Middle frontal gyrus (tissue), 1 donor: ENCODE results near the gene XPC.

Source experiments
- DNase-seq: peaks from one replicate; pipeline ENCODE4 v3.0.0-alpha.2; 2015; ENCODE audit warnings: low spot score; ENCODE audit errors: extremely low spot score

The XPC gene

GRCh38 chr3:14170531-14171159, 7.8 kb downstream of the XPC start:
- no peak for DNase-seq

DNA sequence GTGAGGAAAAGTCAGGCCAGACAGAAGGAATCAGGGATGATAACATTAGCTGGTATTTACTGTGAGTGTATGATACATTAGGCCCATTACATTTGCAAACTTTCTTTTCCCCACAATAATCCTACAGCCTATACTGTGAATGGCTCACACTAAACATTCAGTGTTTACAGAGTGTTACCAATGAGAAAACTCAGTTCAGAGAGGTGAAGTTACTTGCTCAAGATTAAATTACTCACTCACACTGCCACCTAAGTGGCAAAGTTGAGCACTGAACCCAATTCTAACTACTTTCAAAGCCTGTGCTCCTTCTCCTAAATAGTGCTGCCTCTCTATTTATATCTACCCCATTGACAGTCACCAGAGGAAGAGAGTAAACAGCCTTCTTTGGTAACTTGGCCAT, 8.5 kb downstream of the XPC start:
- no peak for DNase-seq

DNA sequence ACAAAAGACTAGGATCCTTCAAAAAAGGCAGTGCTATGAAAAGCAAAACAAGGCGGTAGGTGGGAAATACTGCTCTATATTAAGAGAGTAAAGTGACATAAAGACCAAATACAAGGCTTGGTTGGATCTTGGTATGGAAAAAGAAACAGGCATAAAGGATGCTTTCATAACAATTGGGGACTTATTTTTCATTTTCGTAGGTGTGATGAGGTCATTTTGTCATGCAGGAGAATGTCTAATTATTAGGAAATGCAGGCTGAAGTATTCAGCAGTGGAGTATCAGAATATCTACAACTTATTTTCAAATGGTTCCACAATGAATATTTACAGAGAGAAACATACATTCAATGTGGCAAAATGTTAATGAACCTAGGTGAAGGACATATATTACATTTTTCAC, 9.0 kb downstream of the XPC start:
- no peak for DNase-seq

- no peak for DNase-seq
Measured at GRCh38 chr3:14166877-14167603, 11.4 kb downstream of the XPC start.

DNA sequence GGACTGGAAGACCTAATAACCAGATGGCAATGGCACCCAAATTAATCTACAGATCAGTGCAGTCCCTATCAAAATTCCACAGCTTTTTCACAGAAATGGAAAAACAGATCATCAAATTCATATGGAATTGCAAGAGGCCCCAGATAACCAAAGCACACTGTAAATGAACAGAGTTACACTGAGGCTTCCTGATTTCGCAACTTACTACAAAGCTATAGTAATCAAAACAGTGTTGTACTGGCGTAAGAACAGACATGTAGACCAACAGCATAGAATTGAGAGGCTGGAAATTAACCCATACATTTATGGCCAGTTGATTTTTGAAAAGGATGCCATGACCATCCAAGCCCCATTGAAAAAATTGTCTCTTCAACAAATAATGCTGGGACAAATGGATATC, 16.2 kb downstream of the XPC start:
- DNase-seq: no peak

- DNase-seq: no peak
Measured at GRCh38 chr3:14161282-14161681, 17.1 kb downstream of the XPC start.

- DNase-seq: no peak
Measured at GRCh38 chr3:14159426-14159825, 19.0 kb downstream of the XPC start.

GRCh38 chr3:14158370-14158769, 20.0 kb downstream of the XPC start:
- DNase-seq: no peak

GRCh38 chr3:14157951-14158350, 20.4 kb downstream of the XPC start:
- DNase-seq: no peak

GRCh38 chr3:14156843-14157561, 21.4 kb downstream of the XPC start:
- DNase-seq: no peak

GRCh38 chr3:14156201-14156600, 22.2 kb downstream of the XPC start:
- DNase-seq: no peak

DNA sequence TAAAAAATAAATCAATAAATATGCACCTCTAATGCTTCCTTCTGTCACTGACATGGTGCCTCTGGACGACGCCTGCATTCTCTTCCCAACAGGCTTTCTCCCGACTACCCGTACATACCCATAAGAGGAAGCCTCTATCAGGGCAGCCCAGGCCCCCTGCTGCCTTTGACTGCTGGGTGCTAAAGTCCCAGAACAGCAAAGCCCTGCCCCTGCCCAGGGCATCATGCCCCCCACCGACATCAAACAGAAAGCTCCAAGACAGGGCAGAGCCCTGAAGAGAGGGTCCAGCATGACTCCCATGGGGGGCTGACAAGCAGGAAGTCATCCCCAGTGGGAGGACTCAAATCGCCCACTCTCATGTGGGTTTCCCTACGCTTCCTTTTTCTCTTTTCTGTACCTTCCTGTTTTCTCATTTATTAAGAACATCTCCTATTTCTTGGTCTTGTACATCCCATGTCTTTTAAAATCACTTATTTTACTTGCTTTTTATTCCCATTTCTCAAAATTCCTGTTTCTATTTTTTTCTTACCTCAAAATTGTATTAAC, 23.4 kb downstream of the XPC start:
- no peak for DNase-seq

GRCh38 chr3:14154276-14154675, 24.1 kb downstream of the XPC start:
- DNase-seq: no peak

DNA sequence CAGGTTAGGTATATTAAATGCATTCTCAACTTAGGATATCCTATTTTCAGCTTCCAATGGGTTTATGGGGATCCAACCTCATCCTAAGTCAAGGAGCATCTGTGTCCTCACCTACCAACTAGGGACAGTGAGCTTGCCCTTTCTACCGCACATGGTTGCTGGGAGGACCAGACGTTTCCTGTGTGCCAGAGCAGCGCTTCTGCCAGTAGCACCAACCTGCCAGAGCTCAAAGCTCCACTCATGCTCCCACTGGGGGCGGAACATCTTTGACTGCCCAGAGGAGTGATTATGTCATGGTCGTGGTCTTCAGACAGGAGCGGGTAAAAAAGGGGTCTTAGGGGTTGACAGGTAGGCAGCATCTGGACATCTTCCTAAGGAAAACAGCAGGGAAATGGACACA, 24.7 kb downstream of the XPC start:
- DNase-seq: no peak

DNA sequence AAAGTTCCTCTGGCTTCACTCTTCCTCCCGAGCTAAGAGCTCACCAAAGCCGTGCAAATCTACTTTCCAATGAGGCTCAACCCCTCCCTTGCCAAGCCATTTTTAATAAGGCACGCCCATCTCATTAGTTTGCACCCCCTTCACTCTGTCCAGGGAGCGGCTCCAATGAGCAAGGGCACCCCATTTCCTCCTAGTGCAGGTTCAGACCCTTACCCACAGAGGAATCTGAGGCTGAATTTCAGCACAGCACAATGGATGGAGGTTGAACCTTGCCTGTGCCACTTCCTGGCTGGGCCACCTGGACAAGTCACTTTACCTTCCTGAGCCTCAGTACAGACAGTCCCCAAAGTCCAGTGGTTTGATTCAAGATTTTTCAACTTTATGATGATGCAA, 25.4 kb downstream of the XPC start:
- no peak for DNase-seq

DNA sequence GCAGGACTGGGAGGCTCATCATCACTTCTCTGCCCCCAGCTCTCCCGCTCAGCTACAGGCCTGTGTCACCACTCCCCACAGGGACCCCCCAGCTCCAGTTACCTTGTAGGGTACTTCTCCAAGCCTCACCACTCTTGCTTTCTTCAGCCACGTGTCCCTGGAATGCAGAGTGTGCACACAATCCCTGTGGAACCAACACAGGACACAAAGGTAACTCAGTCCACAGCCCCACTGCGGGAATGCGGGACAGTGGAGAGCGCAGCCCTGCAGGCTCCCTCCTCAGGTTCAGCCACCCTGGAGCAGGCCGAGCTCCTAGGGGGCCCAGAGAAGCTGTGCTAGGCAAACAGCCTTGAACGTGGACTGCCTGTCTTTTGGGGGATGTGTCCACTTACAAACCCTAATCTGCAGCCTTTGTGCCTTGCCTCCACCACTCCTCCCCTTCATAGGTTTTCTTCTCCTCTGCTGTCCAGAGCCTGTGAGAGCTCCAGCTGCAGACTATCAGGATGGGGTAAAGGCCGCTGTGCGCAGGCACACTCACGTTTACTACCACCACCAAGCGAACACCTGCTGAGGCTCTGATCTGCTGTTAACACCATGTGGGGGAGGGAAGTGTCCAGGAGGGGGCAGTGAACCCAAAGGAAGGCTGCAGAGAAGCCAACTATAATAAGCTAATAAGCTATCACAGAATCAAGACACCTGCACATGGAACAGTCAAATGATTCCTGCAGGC, 26.0 kb downstream of the XPC start:
- DNase-seq: no peak

DNA sequence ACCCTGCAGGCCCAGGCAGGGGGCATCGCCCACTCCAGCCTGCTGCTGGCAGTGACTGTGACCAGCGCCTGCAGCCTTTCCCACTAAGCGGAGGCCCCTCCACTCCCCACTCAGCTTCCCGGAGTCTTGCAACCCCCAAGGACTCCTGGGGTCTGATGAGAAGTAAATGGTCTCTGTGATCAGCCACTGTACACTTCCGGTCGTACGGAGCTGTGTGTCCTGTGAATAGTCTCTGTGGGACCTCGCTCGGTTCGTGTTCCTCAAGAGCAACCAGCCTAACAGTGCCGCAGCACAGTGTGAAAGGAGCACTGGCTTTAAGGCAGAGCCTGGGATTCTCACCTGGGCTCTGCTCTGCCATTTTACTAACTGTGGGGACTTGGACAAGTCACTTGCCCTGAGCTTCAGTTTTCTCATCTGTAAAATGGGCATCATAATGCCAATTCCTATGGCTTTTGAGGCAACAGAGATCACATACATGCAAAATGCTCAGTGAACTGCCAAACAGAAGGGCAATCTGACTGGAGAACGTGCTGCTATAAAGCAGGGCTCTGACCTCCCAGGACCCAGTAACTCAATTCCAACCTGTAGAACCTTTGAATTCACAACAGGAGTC, 26.8 kb downstream of the XPC start:
- no peak for DNase-seq

DNA sequence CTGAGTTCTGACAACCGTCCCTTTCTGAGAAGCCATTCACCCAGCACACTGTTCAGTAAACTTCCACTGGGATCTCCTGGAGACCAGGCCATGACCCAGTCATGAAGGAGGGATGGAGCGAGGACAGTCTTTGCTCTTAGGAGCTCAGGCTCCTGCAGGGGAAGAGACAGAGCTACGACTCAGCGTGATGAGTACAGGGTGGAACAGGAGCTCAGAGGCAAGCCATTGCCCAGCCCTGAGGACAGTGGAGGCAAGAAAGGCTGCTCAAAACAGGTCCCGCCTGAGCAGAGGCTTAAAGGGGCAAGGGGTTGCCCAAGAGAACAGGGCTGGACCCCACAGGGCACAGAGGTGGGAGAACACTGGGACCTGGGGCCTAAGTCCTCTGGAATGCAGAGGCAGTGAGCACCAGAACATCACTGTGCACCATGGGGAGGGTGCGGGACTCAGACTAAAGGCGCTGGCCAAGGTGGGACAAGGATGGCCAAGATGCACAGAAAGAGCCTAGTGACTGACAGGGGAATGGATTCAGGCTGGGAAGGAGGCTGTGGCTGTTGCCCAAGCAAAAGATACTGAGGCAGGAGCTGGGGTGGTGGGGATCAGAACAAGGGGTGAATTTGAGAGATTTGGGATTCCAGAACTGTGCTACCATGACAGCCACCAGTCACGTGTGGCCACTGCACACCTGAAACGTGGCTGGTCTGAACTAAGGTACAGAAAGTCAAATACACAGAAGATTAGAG, 27.7 kb downstream of the XPC start:
- no peak for DNase-seq

GRCh38 chr3:14150078-14150477, 28.3 kb downstream of the XPC start:
- no peak for DNase-seq
